ENCODE data around the gene SLC17A3. TPM values are rescaled to one million over a fixed set of nuclear protein-coding genes. Genes with fewer than 3 reads are reported as not detected.

Gene SLC17A3
- total RNA-seq, 1 experiment from 2014 or later, result not detected

- H3K9me3 ChIP-seq (ENCODE audit: control insufficient read depth in 1 of 2, insufficient read depth in 1 of 2, low read depth in 1 of 2, low read length in 2 of 2), result no peaks in the 10 kb centered on the region
- H3K4me2 ChIP-seq (ENCODE audit: low read length), result no peak overlapping the region
- ATAC-seq (no peak), DNase-seq (ENCODE audit: low read depth, low spot score) (no peak)
- H3K27ac ChIP-seq (ENCODE audit: low read depth, low read length), result no peak overlapping the region
- H2AFZ ChIP-seq (ENCODE audit: low read depth, low read length, poor library complexity, severe bottlenecking), result no peak overlapping the region
- ChIA-PET CTCF (no interaction called here), POLR2A (no interaction called here), RAD21 (ENCODE audit: low non-redundant PET in 1 of 2, low total read pairs in 2 of 2, uncharacterized antibody in 2 of 2, unreplicated experiment in 2 of 2) (no interaction called here)
- no peaks in the 10 kb centered on the region for H3K4me1 ChIP-seq (ENCODE audit: control insufficient read depth in 1 of 2, insufficient read depth in 2 of 2, low read length in 2 of 2)
- no peak for TF ChIP-seq EGR1 (IDR thresholded peaks at IDR 0.05; ENCODE audit: low read depth)
- no peak for TF ChIP-seq ZFX (IDR thresholded peaks at IDR 0.05)
- TF ChIP-seq EZH2phosphoT487 (IDR thresholded peaks at IDR 0.05; ENCODE audit: borderline replicate concordance), result no peak
- TF ChIP-seq REST (IDR thresholded peaks at IDR 0.05; ENCODE audit: low read depth), result no peak
- TF ChIP-seq RAD21 (IDR thresholded peaks at IDR 0.05; ENCODE audit: low read depth), result no peak
- no peak for TF ChIP-seq CBX3 (IDR thresholded peaks at IDR 0.05; ENCODE audit: low read depth)
- no peak for TF ChIP-seq SRF (IDR thresholded peaks at IDR 0.05; ENCODE audit: low read depth)
- TF ChIP-seq CTCF (IDR thresholded peaks at IDR 0.05 in 2 of 3, conservative IDR thresholded peaks at IDR 0.05 in 1 of 3; ENCODE audit: borderline replicate concordance in 1 of 3, insufficient read depth in 1 of 3, low read depth in 2 of 3, low read length in 2 of 3), result no peak
- TF ChIP-seq YY1 (IDR thresholded peaks at IDR 0.05; ENCODE audit: extremely low read depth, insufficient replicate concordance, low read depth, low read length), result no peak
- TF ChIP-seq POLR2AphosphoS5 (IDR thresholded peaks at IDR 0.05; ENCODE audit: low read depth, low read length), result no peak
- no peak for TF ChIP-seq SP1 (IDR thresholded peaks at IDR 0.05; ENCODE audit: low read depth)
- no peak for TF ChIP-seq ZBTB33 (IDR thresholded peaks at IDR 0.05; ENCODE audit: extremely low read depth, insufficient replicate concordance, low read length)
- no peak for TF ChIP-seq CEBPB (IDR thresholded peaks at IDR 0.05; ENCODE audit: low read depth)
- TF ChIP-seq ZNF274 (IDR thresholded peaks at IDR 0.05; ENCODE audit: low read depth, low read length), result no peak
- H3K36me3 ChIP-seq (ENCODE audit: control insufficient read depth in 1 of 2, insufficient read depth in 2 of 2, low read length in 2 of 2), result no peaks in the 10 kb centered on the region
- no peak overlapping the region for H3K4me3 ChIP-seq (replicated peaks in 1 of 2; ENCODE audit: low read depth in 1 of 2, low read length in 2 of 2)
- H3K79me2 ChIP-seq (ENCODE audit: insufficient read depth, low read length), result no peaks in the 10 kb centered on the region
- intact Hi-C loops (cut with micrococcal nuclease), result no loop called here
- no peak overlapping the region for H3K9ac ChIP-seq (ENCODE audit: low read length)
- no TSS peak for BruUV-seq (replicated peaks)
- no peaks in the 10 kb centered on the region for H4K20me1 ChIP-seq (ENCODE audit: insufficient read depth)
- no peaks in the 10 kb centered on the region for H3K9me2 ChIP-seq (ENCODE audit: insufficient read depth)
- no peaks in the 10 kb centered on the region for H3K27me3 ChIP-seq (ENCODE audit: insufficient read depth, low read length)
These were observed 48.3 kb upstream of the SLC17A3 start for GRCh38 chr6:25922301-25922700.
